K562 (cell line): Measurements from ENCODE around the gene GDAP2. TPM values are rescaled to one million over a fixed set of nuclear protein-coding genes. Genes with fewer than 3 reads are reported as not detected.

Experiments used
- ATAC-seq: fragments of 200-7000 bp; cut with Tn5 transposase; 3 replicates; pipeline ENCODE4 v1.9.1; 2020; ENCODE audit warnings: moderate library complexity
- BruUV-seq: library from RNA; stranded (reverse); fragments of 400-500 nt; replicated peaks from 2 replicates; lab custom pipeline; 2021; lab: Mats Ljungman, UMichigan
- CTCF ChIA-PET: fragments of 300-600 bp; formaldehyde crosslinking; extraction: SDS; loops from one replicate; lab custom pipeline; 2021; ENCODE audit warnings: low intra/inter-chr PET ratio; lab: Yijun Ruan, JAX
- POLR2A ChIA-PET: fragments of 300-600, 350-650 bp; sonication (Branson Sonifier 250); formaldehyde crosslinking; extraction: SDS; loops from one replicate; lab custom pipeline; 2021; ENCODE audit warnings: antibody characterized with exemption, inconsistent platforms; lab: Yijun Ruan, JAX
- DNase-seq, 4 experiments: peaks; one replicate each; pipeline versions ENCODE4 v3.0.0 to v3.0.0-alpha.2; 2011 to 2018; ENCODE audit warnings: low spot score in 3 of 4, mixed read lengths in 3 of 4; ENCODE audit errors: extremely low read depth in 1 of 4
- FAIRE-seq: peaks from 2 replicates; lab custom pipeline; 2011; peaks lifted over from hg19 to GRCh38; lab: Jason Lieb, UNC
- H2AFZ ChIP-seq: 2 replicates; pipeline ENCODE4 v1.6.0; 2011; ENCODE audit warnings: low read depth, low read length, control low read depth, inconsistent platforms
- H3K27ac ChIP-seq: fragments of 200-600 bp; 3 replicates; pipeline ENCODE4 v1.8.0; 2011; ENCODE audit warnings: low read depth, mild to moderate bottlenecking, control low read depth, inconsistent platforms, low read length, moderate library complexity, mixed read lengths; ENCODE audit errors: extremely low read depth
- H3K27me3 ChIP-seq, 2 experiments: fragments of 300-600 bp in 1 of 2; 2 replicates in 1 of 2; 3 replicates in 1 of 2; pipeline versions ENCODE4 v1.6.0 to v1.8.0; 2011; ENCODE audit warnings: inconsistent platforms in 2 of 2, low read length in 2 of 2, mild to moderate bottlenecking in 1 of 2, mixed read lengths in 1 of 2, moderate library complexity in 1 of 2; ENCODE audit not compliant: control insufficient read depth in 2 of 2, insufficient read depth in 2 of 2
- H3K36me3 ChIP-seq: fragments of 300-600 bp; 3 replicates; pipeline ENCODE4 v1.8.0; 2011; ENCODE audit warnings: mild to moderate bottlenecking, low read length, inconsistent platforms; ENCODE audit not compliant: control insufficient read depth, insufficient read depth
- H3K4me1 ChIP-seq, 2 experiments: fragments of 200-600 bp in 1 of 2; replicated peaks in 1 of 2; 2 replicates in 1 of 2; 3 replicates in 1 of 2; pipeline versions ENCODE4 v1.5.1 to v1.8.0; 2011; ENCODE audit warnings: inconsistent platforms in 2 of 2, low read length in 2 of 2, mild to moderate bottlenecking in 1 of 2, mixed read lengths in 1 of 2, moderate library complexity in 1 of 2; ENCODE audit not compliant: control insufficient read depth in 2 of 2, insufficient read depth in 2 of 2
- H3K4me2 ChIP-seq: 2 replicates; pipeline ENCODE4 v1.6.1; 2011; ENCODE audit warnings: low read length, control low read depth, inconsistent platforms, mixed read lengths; ENCODE audit not compliant: insufficient read depth
- H3K4me3 ChIP-seq: fragments of 200-600 bp; sonication (generic), shearing (Covaris generic); 2 replicates; pipeline ENCODE4 v1.5.1; 2016; ENCODE audit warnings: control low read depth, inconsistent platforms
- H3K79me2 ChIP-seq: fragments of 200-600 bp; 3 replicates; pipeline ENCODE4 v1.8.0; 2011; ENCODE audit warnings: low read length, inconsistent platforms; ENCODE audit not compliant: control insufficient read depth, insufficient read depth
- H3K9ac ChIP-seq, 2 experiments: 2 replicates each; pipeline versions ENCODE4 v1.6.0 to v1.6.1; 2011; ENCODE audit warnings: low read depth in 2 of 2, low read length in 2 of 2, control low read depth in 1 of 2, inconsistent platforms in 1 of 2, mild to moderate bottlenecking in 1 of 2, mixed read lengths in 1 of 2; ENCODE audit not compliant: insufficient read depth in 1 of 2
- H3K9me1 ChIP-seq: one replicate; pipeline ENCODE4 v1.6.0; 2011; ENCODE audit warnings: inconsistent platforms, mild to moderate bottlenecking, low read length, moderate library complexity; ENCODE audit not compliant: control insufficient read depth, insufficient read depth
- H3K9me3 ChIP-seq: replicated peaks from 2 replicates; pipeline ENCODE4 v1.5.1; 2011; ENCODE audit warnings: low read depth, low read length, inconsistent platforms; ENCODE audit not compliant: control insufficient read depth, insufficient read depth
- H4K20me1 ChIP-seq: replicated peaks from 2 replicates; pipeline ENCODE4 v1.6.1; 2011; ENCODE audit warnings: low read length, inconsistent platforms, mixed read lengths; ENCODE audit not compliant: control insufficient read depth, insufficient read depth
- ARID2 ChIP-seq: fragments of 450-650 bp; IDR thresholded peaks from 2 replicates; pipeline ENCODE4 v1.6.1; 2017; ENCODE audit warnings: antibody characterized with exemption, mild to moderate bottlenecking
- CAMTA2 ChIP-seq: fragments of 250-450 bp; sonication (Bioruptor Pico); conservative IDR thresholded peaks from 2 replicates; pipeline ENCODE4 v1.5.1; 2022
- CHD2 ChIP-seq: IDR thresholded peaks from 2 replicates; pipeline ENCODE4 v1.6.1; 2011; ENCODE audit warnings: low read depth, low read length
- GABPB2 ChIP-seq: fragments of 250-450 bp; sonication (Bioruptor Pico); conservative IDR thresholded peaks from 2 replicates; pipeline ENCODE4 v1.5.1; 2021; ENCODE audit warnings: mild to moderate bottlenecking
- HBP1 ChIP-seq: fragments of 450-650 bp; formaldehyde crosslinking; IDR thresholded peaks from 2 replicates; pipeline ENCODE4 v1.4.0; 2022; ENCODE audit warnings: missing genetic modification characterization
- HNRNPK ChIP-seq: fragments of 200-400 bp; formaldehyde crosslinking; IDR thresholded peaks from one replicate; pipeline ENCODE4 v1.6.1; 2018; ENCODE audit warnings: mild to moderate bottlenecking, low read depth, low read length; ENCODE audit not compliant: poor library complexity, severe bottlenecking
- NFIC ChIP-seq: fragments of 450-650 bp; IDR thresholded peaks from 2 replicates; pipeline ENCODE4 v1.6.1; 2017; ENCODE audit warnings: mild to moderate bottlenecking, inconsistent platforms
- PTTG1 ChIP-seq: fragments of 450-650 bp; IDR thresholded peaks from 2 replicates; pipeline ENCODE4 v1.6.1; 2016; ENCODE audit warnings: low read depth, mild to moderate bottlenecking, missing genetic modification characterization, missing compliant biosample characterization
- RNF2 ChIP-seq: sonication (generic); IDR thresholded peaks from 2 replicates; pipeline ENCODE4 v1.6.1; 2016
- SMAD1 ChIP-seq: fragments of 150-350 bp; IDR thresholded peaks from 2 replicates; pipeline ENCODE4 v1.6.1; 2014; ENCODE audit warnings: low read length, low read depth; ENCODE audit not compliant: partially characterized antibody
- TCF15 ChIP-seq: fragments of 250-450 bp; sonication (Bioruptor Pico); IDR thresholded peaks from 2 replicates; pipeline ENCODE4 v1.8.0; 2022; ENCODE audit warnings: moderate library complexity, mild to moderate bottlenecking, inconsistent platforms
- TRIM28 ChIP-seq: fragments of 450-650 bp; IDR thresholded peaks from 2 replicates; pipeline ENCODE4 v1.6.1; 2017
- ZFP30 ChIP-seq: fragments of 250-450 bp; sonication (Bioruptor Pico); IDR thresholded peaks from 2 replicates; pipeline ENCODE4 v1.8.0; 2022; ENCODE audit warnings: moderate library complexity, mild to moderate bottlenecking, inconsistent platforms, borderline replicate concordance
- ZNF232 ChIP-seq: sonication (generic); formaldehyde crosslinking; IDR thresholded peaks from 2 replicates; pipeline ENCODE4 v1.8.0; 2022; ENCODE audit warnings: mild to moderate bottlenecking, missing genetic modification reagents
- ZNF551 ChIP-seq: fragments of 250-450 bp; sonication (Bioruptor Pico); IDR thresholded peaks from 2 replicates; pipeline ENCODE4 v1.5.0; 2021; ENCODE audit warnings: mild to moderate bottlenecking, moderate library complexity
- ZNF717 ChIP-seq: fragments of 250-450 bp; sonication (Bioruptor Pico); IDR thresholded peaks from 2 replicates; pipeline ENCODE4 v1.5.0; 2021
- WGBS: fragments of 100-300 bp; shearing (Covaris generic); methylation state at CpG from one replicate; pipeline ENCODE4 v1.1.6; 2016; ENCODE audit warnings: low coverage, mixed read lengths; ENCODE audit not compliant: insufficient coverage; ENCODE audit errors: missing lambda C conversion rate; 5-methylcytosine and 5-hydroxymethylcytosine counted together
- in situ Hi-C: fragments of 300-500 bp; cut with MboI; formaldehyde crosslinking; loops from 4 replicates; pipeline ENCODE4 v1.15.0; 2018; ENCODE audit warnings: inconsistent platforms, mixed read lengths
- intact Hi-C: fragments of 100-400 bp; cut with micrococcal nuclease; formaldehyde crosslinking; loops from 2 replicates; pipeline ENCODE4 v1.14.2; 2022
- polyA plus RNA-seq, 8 experiments: library from polyadenylated mRNA; depleted of rRNA in 4 of 8; stranded (reverse) in 5 of 8; unstranded in 3 of 8; fragments of >200 nt; fragmentation: Nextera tagmentation in 2 of 8; fragmentation: Illumina TruSeq in 1 of 8; extraction: Ambion mirVana in 2 of 8; extraction: Trizol in 1 of 8; gene quantifications; 2 replicates each; pipeline versions ENCODE4 v1.2.1 to v1.2.3, GENCODE V29; 2011 to 2014; ENCODE audit warnings: inconsistent platforms in 1 of 8, missing spikeins in 1 of 8
- total RNA-seq, 7 experiments: library from RNA; depleted of rRNA in 6 of 7; stranded (reverse); fragments of >200 nt in 6 of 7; fragmentation: Illumina TruSeq in 2 of 7; extraction: Trizol in 2 of 7; gene quantifications; 2 replicates each; pipeline versions ENCODE4 v1.2.1 to v1.2.3, GENCODE V29; 2011 to 2021; ENCODE audit warnings: low replicate concordance in 1 of 7

GDAP2 gene
- total and polyA plus RNA-seq, 9 of the 15 experiments (the other 6 are each of a cell fraction or from before 2014, with no cell fraction given) = 4.1 to 23.1 (median 13.2) TPM

- FAIRE-seq = no peak
- TF ChIP-seq ARID2 (no peak), CHD2 (no peak), ZNF551 (no peak), TCF15 (no peak), PTTG1 (tag) (no peak), TRIM28 (no peak), GABPB2 (CRISPR knock-in tag) (no peak), ZNF717 (CRISPR knock-in tag) (no peak), SMAD1 (no peak), RNF2 (no peak), ZNF232 (CRISPR knock-in tag) (no peak), ZFP30 (no peak), HNRNPK (no peak), HBP1 (CRISPR knock-in tag) (no peak), NFIC (no peak), CAMTA2 (CRISPR knock-in tag) (no peak)
- no peak overlapping the region for H3K27ac ChIP-seq
- H4K20me1 ChIP-seq = no peaks in the 10 kb centered on the region
- POLR2A ChIA-PET = interaction anchor here (0.6 kb wide), 1 partner anchor 14 kb away, joined by 3 read pairs; no protein-coding TSS in a partner anchor
- no peak for DNase-seq
- no peaks in the 10 kb centered on the region for H3K27me3 ChIP-seq
- no peak overlapping the region for H2AFZ ChIP-seq
- no peaks in the 10 kb centered on the region for H3K9me3 ChIP-seq
- CTCF ChIA-PET = interaction anchor here (0.6 kb wide), 1 partner anchor 1541 kb away, joined by 3 read pairs; no protein-coding TSS in a partner anchor
- BruUV-seq = no TSS peak
- no peak overlapping the region for H3K4me2 ChIP-seq
- in situ Hi-C loops (no loop called here), intact Hi-C loops (loop anchor here (10.0 kb wide), 2 partner anchors 199 to 829 kb away; partner anchors contain the start of gene TTF2)
- H3K4me3 ChIP-seq = no peak overlapping the region
- no peaks in the 10 kb centered on the region for H3K9me1 ChIP-seq
- 67% methylated on average over 1 of the region's 1 CpG for WGBS
- no peak overlapping the region for H3K9ac ChIP-seq
- no peaks in the 10 kb centered on the region for H3K4me1 ChIP-seq
- peaks cover 34% of the 10 kb centered on the region for H3K36me3 ChIP-seq
- ATAC-seq = no peak
- no peaks in the 10 kb centered on the region for H3K79me2 ChIP-seq
Measured at GRCh38 chr1:117894078-117894477, 35.3 kb downstream of the GDAP2 start.
